NCI-H748 treated with DMSO at 0.1 percent for 48 hours (cell line): ENCODE data around the gene ZNF614.
"Not testable (repeated sequence)": the region's sequence is repeated elsewhere in the genome, so short reads cannot be mapped to it uniquely, and the experiment has no call there.

Source experiments
- DNase-seq: peaks from one replicate; lab custom pipeline; 2025; lab: John Stamatoyannopoulos, UW

ZNF614 gene

GRCh38 chr19:51986309-51987291 is 41.6 kb downstream of the ZNF614 start, which contains the start of gene ZNF350:
Gene ZNF350 (minus strand): TSS chr19:51986840. CDS start chr19:51974360, 12,480 bp downstream.
- DNase-seq: peak; percentile 93

GRCh38 chr19:51983361-51983760 is 44.8 kb downstream of the ZNF614 start:
- no peak for DNase-seq

GRCh38 chr19:51980926-51981325 is 47.3 kb downstream of the ZNF614 start:
- DNase-seq: not testable (repeated sequence)

GRCh38 chr19:51980116-51980736 is 48.0 kb downstream of the ZNF614 start:
- no peak for DNase-seq

GRCh38 chr19:51978882-51979281 is 49.3 kb downstream of the ZNF614 start:
- no peak for DNase-seq

- no peak for DNase-seq
These were observed 50.8 kb downstream of the ZNF614 start for GRCh38 chr19:51977346-51977745.

GRCh38 chr19:51976852-51977251 is 51.3 kb downstream of the ZNF614 start:
- no peak for DNase-seq

GRCh38 chr19:51975787-51976186 is 52.4 kb downstream of the ZNF614 start:
- not testable (repeated sequence) for DNase-seq

- no peak for DNase-seq
These were observed 56.6 kb downstream of the ZNF614 start for GRCh38 chr19:51971624-51972023.

- no peak for DNase-seq
These were observed 57.5 kb downstream of the ZNF614 start for GRCh38 chr19:51970718-51971117.

GRCh38 chr19:51965583-51965982 is 62.6 kb downstream of the ZNF614 start:
- DNase-seq: no peak
